SH-SY5Y (cell line): Measurements from ENCODE around the gene SLC39A11.

Experiments
- GATA2 ChIP-seq: IDR thresholded peaks from 2 replicates; pipeline ENCODE4 v1.6.1; 2011; ENCODE audit warnings: mild to moderate bottlenecking, low read depth, low read length
- GATA3 ChIP-seq: IDR thresholded peaks from 2 replicates; pipeline ENCODE4 v1.6.1; 2011; ENCODE audit warnings: low read depth, mild to moderate bottlenecking, low read length, moderate library complexity

DNA sequence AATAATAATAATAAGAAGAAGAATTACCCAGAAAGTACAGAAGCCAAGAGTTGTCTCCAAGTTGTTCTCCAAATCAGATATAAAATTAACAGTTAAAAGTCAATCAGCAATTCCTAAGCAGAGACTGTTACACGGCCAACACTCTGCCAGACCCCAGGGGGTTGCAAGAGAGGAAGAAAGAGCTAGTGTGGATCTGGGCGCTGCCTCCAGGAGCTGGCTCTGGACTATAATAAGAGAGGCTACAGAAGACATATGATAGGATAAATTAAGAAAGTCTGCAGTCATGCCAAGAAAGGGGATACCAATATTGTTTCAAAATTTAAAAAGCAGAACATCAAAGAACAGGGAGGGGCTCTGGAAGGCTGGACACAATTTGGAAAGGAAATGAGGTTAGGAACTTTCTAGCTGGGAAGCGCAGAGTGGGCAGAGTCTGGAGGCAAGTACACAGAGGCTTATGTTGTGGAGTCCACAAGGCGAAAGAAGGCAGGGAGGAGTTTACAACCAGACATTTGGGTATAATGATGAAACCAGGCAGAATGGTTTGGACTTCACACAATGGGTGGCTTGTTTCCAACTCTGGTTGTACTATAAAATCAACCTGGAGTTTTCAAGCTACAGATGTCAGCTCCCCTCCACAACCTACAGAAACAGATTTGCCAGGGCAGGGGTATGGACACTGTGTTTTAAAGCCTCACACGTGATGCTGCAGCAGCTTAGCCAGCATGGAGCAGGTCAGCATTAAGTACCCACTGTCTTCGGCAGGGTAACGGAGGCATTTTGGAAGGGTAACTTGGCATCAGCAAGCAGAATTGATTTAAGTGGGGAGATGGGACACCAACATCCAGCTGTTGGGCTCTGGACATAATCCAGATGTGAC is 49.4 kb downstream of the SLC39A11 start:
- no peak for TF ChIP-seq GATA2
- TF ChIP-seq GATA3 = no peak
